CD8-positive, alpha-beta memory T cell (primary cell): ENCODE results near the gene ERICH4. TPM values are rescaled to one million over a fixed set of nuclear protein-coding genes. Genes with fewer than 3 reads are reported as not detected.
A peak's percentile ranks its signal among the peaks of the same experiment; 100 is the strongest.
"Not testable (repeated sequence)": the region's sequence is repeated elsewhere in the genome, so short reads cannot be mapped to it uniquely, and the experiment has no call there.

Experiments used
- CTCF ChIA-PET: fragments of 350-600 bp; sonication (Branson Sonifier 250); formaldehyde crosslinking; loops from one replicate; lab custom pipeline; 2021; ENCODE audit warnings: antibody characterized with exemption; lab: Charles Lee
- POLR2A ChIA-PET: fragments of 350-600 bp; sonication (Branson Sonifier 250); formaldehyde crosslinking; loops from one replicate; lab custom pipeline; 2021; ENCODE audit warnings: antibody characterized with exemption; lab: Charles Lee
- DNase-seq, 5 donors: peaks; one replicate each; pipeline versions ENCODE4 v3.0.0 to v3.0.0-alpha.2; 2020 to 2022; ENCODE audit warnings: mixed read lengths in 1 of 5
- H3K27ac ChIP-seq: one replicate; pipeline ENCODE4 v1.7.0; 2013; ENCODE audit warnings: low read depth, mild to moderate bottlenecking, low read length, moderate library complexity
- H3K27me3 ChIP-seq: 2 replicates; pipeline ENCODE4 v1.7.0; 2013; ENCODE audit warnings: low read length, mild to moderate bottlenecking; ENCODE audit not compliant: insufficient read depth, poor library complexity, severe bottlenecking
- H3K36me3 ChIP-seq: 2 replicates; pipeline ENCODE4 v1.7.0; 2013; ENCODE audit warnings: mild to moderate bottlenecking, low read length, moderate library complexity; ENCODE audit not compliant: insufficient read depth
- H3K4me1 ChIP-seq: 2 replicates; pipeline ENCODE4 v1.7.0; 2013; ENCODE audit warnings: mild to moderate bottlenecking, low read length, moderate library complexity; ENCODE audit not compliant: insufficient read depth
- H3K4me3 ChIP-seq: 2 replicates; pipeline ENCODE4 v1.7.0; 2013; ENCODE audit warnings: mild to moderate bottlenecking, low read length
- H3K9me3 ChIP-seq: 2 replicates; pipeline ENCODE4 v1.7.0; 2013; ENCODE audit warnings: mild to moderate bottlenecking, low read length
- H3K27ac Mint-ChIP-seq, 8 donors: one replicate each; pipeline ENCODE4 v1.8.0; 2020 to 2021; ENCODE audit warnings: mixed read lengths in 8 of 8, mild to moderate bottlenecking in 6 of 8, inconsistent platforms in 3 of 8, moderate library complexity in 3 of 8
- H3K27me3 Mint-ChIP-seq, 2 donors: one replicate each; pipeline ENCODE4 v1.8.0; 2020 to 2021; ENCODE audit warnings: mixed read lengths in 2 of 2, mild to moderate bottlenecking in 1 of 2, moderate library complexity in 1 of 2
- H3K36me3 Mint-ChIP-seq, 3 donors: one replicate each; pipeline ENCODE4 v1.8.0; 2020 to 2021; ENCODE audit warnings: mixed read lengths in 3 of 3, inconsistent platforms in 1 of 3, mild to moderate bottlenecking in 1 of 3
- H3K4me1 Mint-ChIP-seq, 3 donors: one replicate each; pipeline ENCODE4 v1.8.0; 2020 to 2021; ENCODE audit warnings: mixed read lengths in 3 of 3, inconsistent platforms in 1 of 3, mild to moderate bottlenecking in 1 of 3
- H3K4me3 Mint-ChIP-seq, 7 donors: one replicate each; pipeline ENCODE4 v1.8.0; 2020 to 2021; ENCODE audit warnings: mixed read lengths in 7 of 7, mild to moderate bottlenecking in 6 of 7, moderate library complexity in 4 of 7, inconsistent platforms in 2 of 7
- H3K9me3 Mint-ChIP-seq, 5 donors: one replicate each; pipeline ENCODE4 v1.8.0; 2020 to 2022; ENCODE audit warnings: mixed read lengths in 5 of 5, mild to moderate bottlenecking in 3 of 5, moderate library complexity in 2 of 5, inconsistent platforms in 1 of 5
- polyA plus RNA-seq: library from polyadenylated mRNA; unstranded; fragments of 300-500 nt; fragmentation: Illumina TruSeq; gene quantifications from one replicate; pipeline ENCODE4 v1.2.3, GENCODE V29; 2021
- total RNA-seq, 2 experiments: library from RNA; stranded (reverse); gene quantifications; one replicate each; pipeline ENCODE4 v1.2.3, GENCODE V29; 2021

The ERICH4 gene
- total and polyA plus RNA-seq, 3 experiments from 2014 or later: not detected

DNA sequence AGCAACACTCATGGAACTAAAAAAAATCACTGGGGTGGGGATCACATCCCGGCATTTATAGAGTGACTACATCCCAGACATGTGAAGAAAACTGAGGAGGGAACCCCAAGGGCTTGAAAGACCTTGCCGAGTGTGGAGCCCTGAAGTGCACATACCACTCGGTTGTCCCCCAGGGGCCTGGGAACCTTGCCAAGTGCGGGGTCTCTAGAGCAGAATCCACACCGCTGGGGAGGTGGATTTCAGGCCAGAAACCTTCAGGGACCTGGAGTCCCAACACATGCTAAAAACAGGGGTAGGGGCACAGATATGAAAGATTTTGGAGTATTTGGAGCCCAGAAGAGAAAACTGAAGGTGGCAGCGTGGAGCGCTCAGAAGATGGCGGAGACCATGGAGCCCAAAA, 35.2 kb downstream of the ERICH4 start:
- CTCF ChIA-PET: no interaction called here

DNA sequence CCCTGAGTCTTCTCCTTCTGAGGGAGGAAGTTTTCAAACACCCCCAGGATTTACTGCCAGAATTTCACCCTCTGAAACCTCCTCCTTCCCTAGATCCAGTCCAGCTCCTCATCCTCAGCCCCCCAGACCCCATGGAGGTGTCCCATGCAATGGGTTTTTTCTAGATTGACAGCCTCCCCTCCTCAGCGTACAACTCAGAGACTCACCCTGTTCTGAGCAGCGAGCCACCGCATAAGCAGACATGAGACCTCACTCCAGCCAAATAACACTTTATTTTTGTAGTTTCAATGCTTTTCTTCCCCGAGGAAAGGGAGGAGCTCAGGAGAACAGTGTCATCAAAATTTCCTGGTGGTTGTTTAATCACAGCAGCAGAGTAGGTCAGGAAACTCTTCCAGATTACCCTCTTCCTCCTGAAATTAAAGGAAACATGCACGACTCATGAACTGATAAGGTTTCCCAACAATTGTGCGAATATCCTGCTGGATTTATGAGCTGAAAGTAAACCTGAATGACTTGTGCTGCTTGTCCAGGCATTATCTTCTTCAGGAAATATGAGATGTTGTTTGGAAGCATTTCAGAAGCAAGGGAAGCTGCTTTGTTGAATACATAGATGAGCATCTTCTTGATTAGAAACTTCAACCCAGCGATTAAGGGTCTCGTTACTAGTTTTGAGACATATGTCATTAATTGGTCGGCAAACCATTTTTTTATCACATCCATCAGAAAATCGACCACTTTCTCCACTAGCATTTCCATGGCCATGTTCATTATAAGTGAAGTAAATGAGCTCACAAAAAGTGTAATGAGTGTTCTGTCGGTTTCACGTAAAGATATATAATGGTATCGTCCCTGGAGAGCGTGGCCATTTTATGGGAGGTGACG, 36.2 kb downstream of the ERICH4 start:
- Histone ChIP-seq H3K4me1 (no peaks in the 10 kb centered on the region), H3K9me3 (no peaks in the 10 kb centered on the region), H3K36me3 (no peaks in the 10 kb centered on the region), H3K27ac (no peak overlapping the region), H3K27me3 (peaks cover 11% of the 10 kb centered on the region), H3K4me3 (no peak overlapping the region)
- DNase-seq: no peak
- H3K4me1 Mint-ChIP-seq: no peaks in the 10 kb centered on the region
- ChIA-PET POLR2A (no interaction called here), CTCF (no interaction called here)
- no peak overlapping the region for H3K4me3 Mint-ChIP-seq
- H3K27ac Mint-ChIP-seq: no peak overlapping the region
- H3K36me3 Mint-ChIP-seq: no peaks in the 10 kb centered on the region
- H3K9me3 Mint-ChIP-seq: no peaks in the 10 kb centered on the region
- H3K27me3 Mint-ChIP-seq: peaks cover 25 to 57% of the 10 kb centered on the region in 2 donors

More for the DNA sequence above, 35.2 kb downstream of the ERICH4 start:
- Histone ChIP-seq H3K27ac (no peak overlapping the region), H3K27me3 (peaks cover 13% of the 10 kb centered on the region), H3K36me3 (no peaks in the 10 kb centered on the region), H3K4me3 (no peak overlapping the region), H3K9me3 (no peaks in the 10 kb centered on the region), H3K4me1 (no peaks in the 10 kb centered on the region)
- POLR2A ChIA-PET: no interaction called here
- H3K36me3 Mint-ChIP-seq: no peaks in the 10 kb centered on the region
- H3K9me3 Mint-ChIP-seq: no peaks in the 10 kb centered on the region
- H3K27ac Mint-ChIP-seq: no peak overlapping the region
- H3K4me3 Mint-ChIP-seq: no peak overlapping the region
- H3K27me3 Mint-ChIP-seq: peaks cover 28 to 60% of the 10 kb centered on the region in 2 donors
- DNase-seq: no peak
- H3K4me1 Mint-ChIP-seq: no peaks in the 10 kb centered on the region

DNA sequence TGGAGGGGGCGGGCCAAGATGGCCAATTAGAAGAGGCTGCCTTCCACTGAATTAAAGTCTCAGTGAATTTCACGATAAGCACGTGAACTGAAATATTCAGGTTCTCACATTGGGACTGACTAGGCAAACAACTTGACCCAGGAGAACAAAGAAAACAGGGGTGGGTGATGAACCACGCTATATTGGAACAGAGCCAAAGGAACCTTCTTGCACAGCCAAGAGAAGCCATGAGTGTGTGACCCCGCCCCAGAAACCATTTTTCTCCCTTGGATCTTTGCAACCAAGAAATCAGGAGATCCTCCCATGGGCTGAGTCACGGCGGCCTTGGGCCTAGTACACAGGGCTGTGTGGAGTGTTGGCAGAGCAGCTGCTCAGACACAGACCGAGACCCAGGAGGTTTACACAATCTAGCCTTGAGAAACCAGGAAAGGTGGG, 36.8 kb downstream of the ERICH4 start:
- no peaks in the 10 kb centered on the region for H3K36me3 ChIP-seq
- Mint-ChIP-seq H3K36me3 (no peaks in the 10 kb centered on the region), H3K27ac (no peak overlapping the region), H3K27me3 (peaks cover 26 to 60% of the 10 kb centered on the region in 2 donors), H3K9me3 (no peaks in the 10 kb centered on the region), H3K4me3 (no peak overlapping the region), H3K4me1 (no peaks in the 10 kb centered on the region)
- no peaks in the 10 kb centered on the region for H3K4me1 ChIP-seq
- DNase-seq: no peak
- peaks cover 11% of the 10 kb centered on the region for H3K27me3 ChIP-seq
- H3K4me3 ChIP-seq: no peak overlapping the region
- no peak overlapping the region for H3K27ac ChIP-seq
- POLR2A ChIA-PET: no interaction called here
- CTCF ChIA-PET: no interaction called here
- H3K9me3 ChIP-seq: no peaks in the 10 kb centered on the region

DNA sequence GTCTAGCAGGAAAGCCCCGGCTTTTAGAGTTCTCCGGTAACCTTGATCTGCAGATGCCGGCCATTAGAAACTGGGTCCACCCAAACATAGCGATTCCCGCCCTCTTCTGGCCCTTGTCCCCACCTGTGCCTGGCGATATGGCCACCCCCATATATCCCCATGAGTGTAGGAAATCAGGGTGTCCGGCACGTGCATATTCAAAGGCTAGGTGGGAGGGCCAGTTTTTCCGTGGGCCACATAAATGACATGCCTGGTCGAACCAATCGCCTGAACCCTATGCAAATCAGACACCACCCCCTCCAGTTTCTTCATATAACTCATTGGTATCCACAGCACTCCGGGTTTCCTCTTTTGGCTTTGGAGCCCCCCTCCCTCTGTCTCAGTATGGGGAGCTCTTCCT, 37.4 kb downstream of the ERICH4 start:
- Histone ChIP-seq H3K4me1 (no peaks in the 10 kb centered on the region), H3K27me3 (peaks cover 11% of the 10 kb centered on the region), H3K36me3 (no peaks in the 10 kb centered on the region), H3K27ac (no peak overlapping the region), H3K4me3 (no peak overlapping the region), H3K9me3 (no peaks in the 10 kb centered on the region)
- no peak for DNase-seq
- peaks cover 29 to 65% of the 10 kb centered on the region in 2 donors for H3K27me3 Mint-ChIP-seq
- no peak overlapping the region for H3K27ac Mint-ChIP-seq
- no peaks in the 10 kb centered on the region for H3K36me3 Mint-ChIP-seq
- POLR2A ChIA-PET: no interaction called here
- CTCF ChIA-PET: no interaction called here
- no peak overlapping the region for H3K4me3 Mint-ChIP-seq
- no peaks in the 10 kb centered on the region for H3K9me3 Mint-ChIP-seq
- H3K4me1 Mint-ChIP-seq: no peaks in the 10 kb centered on the region

DNA sequence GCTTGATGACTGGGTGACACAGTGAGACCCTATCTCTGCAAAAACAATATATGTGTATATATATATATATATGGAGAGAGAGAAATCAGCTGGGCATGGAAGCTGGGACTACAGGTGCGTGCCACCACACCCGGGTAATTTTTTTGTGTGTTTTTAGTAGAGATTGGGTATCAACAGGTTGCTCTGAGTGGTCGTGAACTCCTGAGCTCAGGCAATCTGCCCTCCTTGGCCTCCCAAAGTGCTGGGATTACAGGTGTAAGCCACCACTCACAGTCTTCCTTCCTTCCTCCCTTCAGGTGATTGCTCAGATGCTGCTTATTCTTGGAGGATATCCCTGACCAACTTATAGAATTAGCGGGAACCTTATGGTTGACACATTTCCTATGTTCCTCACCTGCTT, 41.9 kb downstream of the ERICH4 start:
- Histone ChIP-seq H3K9me3 (no peaks in the 10 kb centered on the region), H3K4me1 (no peaks in the 10 kb centered on the region), H3K36me3 (no peaks in the 10 kb centered on the region), H3K4me3 (no peak overlapping the region), H3K27me3 (peaks cover 11% of the 10 kb centered on the region), H3K27ac (no peak overlapping the region)
- H3K4me1 Mint-ChIP-seq: no peaks in the 10 kb centered on the region
- H3K36me3 Mint-ChIP-seq: peaks cover 0 to 6% (median 2%) of the 10 kb centered on the region in 3 donors
- ChIA-PET CTCF (interaction anchor here (1.5 kb wide), 1 partner anchor 36 kb away, joined by 3 read pairs; no protein-coding TSS in a partner anchor), POLR2A (no interaction called here)
- H3K9me3 Mint-ChIP-seq: peaks cover 5 to 12% (median 7%) of the 10 kb centered on the region in 5 donors
- no peak for DNase-seq
- no peak overlapping the region for H3K4me3 Mint-ChIP-seq
- peaks cover 39 to 72% of the 10 kb centered on the region in 2 donors for H3K27me3 Mint-ChIP-seq
- H3K27ac Mint-ChIP-seq: no peak overlapping the region

DNA sequence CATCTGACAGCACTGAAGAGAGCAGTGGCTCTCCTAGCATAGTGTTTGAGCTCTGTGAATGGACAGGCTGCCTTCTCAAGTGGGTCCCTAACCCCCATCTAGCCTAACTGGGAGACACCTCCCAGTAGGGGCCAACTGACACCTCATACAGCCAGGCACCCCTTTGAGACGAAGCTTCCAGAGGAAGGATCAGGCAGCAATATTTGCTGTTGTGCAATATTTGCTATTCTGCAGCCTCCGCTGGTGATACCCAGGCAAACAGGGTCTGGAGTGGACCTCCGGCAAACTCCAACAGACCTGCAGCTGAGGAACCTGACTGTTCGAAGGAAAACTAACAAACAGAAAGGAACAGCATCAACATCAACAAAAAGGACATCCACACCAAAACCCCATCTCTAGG, 44.0 kb downstream of the ERICH4 start:
- H3K27ac Mint-ChIP-seq, H3K4me1 ChIP-seq, H3K4me3 ChIP-seq, H3K27ac ChIP-seq, DNase-seq, POLR2A ChIA-PET, H3K4me3 Mint-ChIP-seq, H3K36me3 ChIP-seq, CTCF ChIA-PET, H3K36me3 Mint-ChIP-seq, H3K9me3 ChIP-seq, H3K27me3 ChIP-seq, H3K4me1 Mint-ChIP-seq: not testable (repeated sequence)
- Mint-ChIP-seq H3K27me3 (peaks cover 35 to 52% of the 10 kb centered on the region in 2 donors), H3K9me3 (peaks cover 5 to 12% (median 7%) of the 10 kb centered on the region in 5 donors)

DNA sequence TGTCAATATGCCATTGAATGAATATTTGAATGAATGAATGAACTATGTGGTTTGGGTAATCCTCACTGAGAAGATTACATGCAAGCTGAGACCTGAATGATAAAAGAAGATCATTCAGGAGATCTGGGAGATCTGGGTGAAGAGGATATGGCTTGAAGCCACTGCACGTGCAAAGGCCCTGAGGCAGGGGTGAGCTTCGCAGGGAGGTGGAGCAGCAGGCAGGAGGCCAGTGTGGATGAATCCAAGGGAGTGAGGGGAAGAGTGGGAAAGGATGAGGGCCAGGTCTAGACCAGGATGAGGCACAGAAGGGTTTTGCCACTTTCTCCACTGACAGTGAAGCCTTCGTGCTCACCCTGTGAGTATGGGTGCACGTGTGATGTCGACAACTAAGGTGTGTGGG, 49.9 kb downstream of the ERICH4 start:
- Mint-ChIP-seq H3K36me3 (peaks cover 0 to 2% (median 0%) of the 10 kb centered on the region in 3 donors), H3K27me3 (peaks cover 7 to 9% of the 10 kb centered on the region in 2 donors), H3K4me1 (no peaks in the 10 kb centered on the region), H3K9me3 (peaks cover 0 to 1% (median 0%) of the 10 kb centered on the region in 5 donors), H3K4me3 (no peak overlapping the region), H3K27ac (peak overlapping the region in 2 of 8 donors; percentile 62 to 94)
- H3K36me3 ChIP-seq: no peaks in the 10 kb centered on the region
- H3K9me3 ChIP-seq: no peaks in the 10 kb centered on the region
- ChIA-PET CTCF (no interaction called here), POLR2A (no interaction called here)
- no peak for DNase-seq
- no peaks in the 10 kb centered on the region for H3K4me1 ChIP-seq
- no peak overlapping the region for H3K4me3 ChIP-seq
- no peak overlapping the region for H3K27ac ChIP-seq
- no peaks in the 10 kb centered on the region for H3K27me3 ChIP-seq
